ENCODE data around the gene SULF2.

Gene SULF2

GRCh38 chr20:47682916-47683315 lies 102.4 kb downstream of the SULF2 start:
- DNase-seq (ENCODE audit: low read depth) = no peak

DNA sequence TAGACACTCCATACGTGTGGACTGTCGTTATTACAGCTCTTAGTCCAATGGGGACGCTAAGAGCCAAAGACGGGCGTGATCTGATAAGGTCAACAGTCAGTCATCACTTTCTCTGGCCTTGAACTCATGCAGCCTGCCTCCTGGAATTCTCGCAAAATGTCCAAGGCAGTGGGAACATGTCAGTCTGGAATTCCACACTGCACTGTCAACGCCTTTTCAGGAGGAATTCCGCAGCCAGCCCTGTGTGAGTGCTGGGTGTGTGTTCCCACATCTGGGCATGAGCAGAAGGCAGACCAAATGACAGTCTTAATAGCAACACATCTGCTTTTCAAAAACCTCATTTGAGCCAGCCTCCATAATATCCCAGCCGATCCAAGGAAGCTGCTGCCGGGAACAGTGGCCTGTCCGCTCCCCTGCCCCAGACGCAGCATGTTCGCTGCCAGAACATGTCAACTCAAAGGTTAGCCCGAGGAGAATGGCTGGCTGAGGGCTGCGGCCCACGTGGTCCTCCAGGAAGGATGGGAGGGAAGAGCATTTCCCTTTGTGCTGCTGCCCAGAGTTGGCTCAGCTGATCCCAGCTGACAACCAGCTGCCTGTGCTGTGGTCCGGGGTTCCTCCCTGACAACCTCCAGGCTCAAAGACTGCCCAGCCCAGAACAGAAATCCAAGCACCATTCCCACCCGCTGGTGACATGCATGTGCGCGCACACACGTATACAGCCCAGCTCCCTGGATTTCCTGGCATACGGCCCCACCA lies 103.1 kb downstream of the SULF2 start:
- no peak for DNase-seq (ENCODE audit: low read depth)

DNA sequence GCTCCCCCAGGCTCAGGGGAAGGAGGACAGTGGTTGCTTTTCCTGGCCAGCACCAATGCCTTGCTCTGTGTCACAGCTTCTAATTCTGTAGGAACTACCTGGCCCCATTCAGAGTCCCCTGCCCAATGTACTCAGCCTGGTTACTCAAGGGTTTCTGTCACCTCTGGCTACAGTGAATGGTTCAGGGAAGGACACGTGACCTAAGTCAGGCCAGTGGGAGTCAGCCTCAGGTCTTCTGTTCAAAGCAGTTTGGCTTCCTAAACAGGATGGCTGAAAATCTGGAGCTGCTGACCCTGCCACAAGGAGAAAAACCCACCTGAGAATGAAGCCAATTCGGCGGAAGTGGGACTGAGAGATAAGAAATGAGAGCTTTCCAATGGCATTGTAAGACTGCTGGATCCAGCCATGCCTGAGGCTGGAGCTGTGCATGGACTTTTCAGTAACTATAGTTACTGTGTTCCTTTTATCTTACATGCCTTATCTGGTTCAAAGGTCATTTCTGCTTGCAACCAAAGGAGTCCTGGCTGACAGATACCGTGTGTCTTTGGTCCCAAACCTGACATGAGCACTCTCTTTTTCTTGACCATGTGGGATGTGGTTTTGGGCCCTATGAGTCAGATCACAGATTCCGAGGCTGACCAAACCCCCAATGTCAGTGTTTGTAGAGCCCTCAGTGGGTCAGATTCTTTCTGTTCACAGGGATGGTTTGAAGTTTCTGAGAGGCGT lies 104.3 kb downstream of the SULF2 start:
- no peak for DNase-seq (ENCODE audit: low read depth)

GRCh38 chr20:47679462-47679861 lies 105.8 kb downstream of the SULF2 start:
- DNase-seq (ENCODE audit: low read depth) = no peak

GRCh38 chr20:47678536-47678935 lies 106.7 kb downstream of the SULF2 start:
- no peak for DNase-seq (ENCODE audit: low read depth)

DNA sequence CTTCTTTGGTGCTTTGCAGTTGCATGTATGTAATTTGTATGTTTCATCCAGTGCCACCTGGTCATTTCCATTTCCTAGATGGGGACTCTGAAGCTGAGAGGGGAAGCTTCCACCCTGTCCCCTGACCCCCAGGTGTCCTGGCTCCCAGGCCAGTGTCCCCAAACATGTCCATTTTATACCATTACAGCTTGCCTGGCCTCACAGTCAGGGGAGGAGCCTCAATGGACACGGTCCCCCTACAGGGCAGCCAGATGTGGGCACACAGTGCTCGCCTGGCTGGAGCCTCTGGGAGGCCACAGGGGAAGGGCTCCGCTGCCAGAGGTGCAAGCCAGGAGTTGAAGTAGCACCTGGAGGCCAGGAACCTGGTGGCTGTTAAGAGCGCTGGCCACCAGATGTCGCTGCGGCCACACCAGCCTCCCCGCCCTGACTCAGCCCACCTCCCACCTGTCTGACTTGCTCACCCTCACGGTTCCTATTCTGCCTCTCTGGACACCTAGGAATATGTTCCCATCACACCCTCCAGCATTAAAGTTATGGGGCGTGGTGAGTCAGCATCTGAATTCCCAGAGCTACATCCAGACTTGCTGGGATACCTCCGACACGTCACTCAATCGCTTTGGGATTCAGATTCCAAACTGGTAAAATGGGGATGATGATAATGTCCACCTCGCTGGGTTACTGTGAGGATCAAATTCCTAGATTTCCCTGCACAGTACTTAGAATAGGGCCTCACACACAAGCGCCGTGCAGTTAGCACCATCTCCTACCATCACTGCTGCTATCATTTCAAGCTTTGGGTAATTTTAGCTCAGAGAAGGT lies 107.4 kb downstream of the SULF2 start:
- peak; percentile 44 for DNase-seq (ENCODE audit: low read depth)

DNA sequence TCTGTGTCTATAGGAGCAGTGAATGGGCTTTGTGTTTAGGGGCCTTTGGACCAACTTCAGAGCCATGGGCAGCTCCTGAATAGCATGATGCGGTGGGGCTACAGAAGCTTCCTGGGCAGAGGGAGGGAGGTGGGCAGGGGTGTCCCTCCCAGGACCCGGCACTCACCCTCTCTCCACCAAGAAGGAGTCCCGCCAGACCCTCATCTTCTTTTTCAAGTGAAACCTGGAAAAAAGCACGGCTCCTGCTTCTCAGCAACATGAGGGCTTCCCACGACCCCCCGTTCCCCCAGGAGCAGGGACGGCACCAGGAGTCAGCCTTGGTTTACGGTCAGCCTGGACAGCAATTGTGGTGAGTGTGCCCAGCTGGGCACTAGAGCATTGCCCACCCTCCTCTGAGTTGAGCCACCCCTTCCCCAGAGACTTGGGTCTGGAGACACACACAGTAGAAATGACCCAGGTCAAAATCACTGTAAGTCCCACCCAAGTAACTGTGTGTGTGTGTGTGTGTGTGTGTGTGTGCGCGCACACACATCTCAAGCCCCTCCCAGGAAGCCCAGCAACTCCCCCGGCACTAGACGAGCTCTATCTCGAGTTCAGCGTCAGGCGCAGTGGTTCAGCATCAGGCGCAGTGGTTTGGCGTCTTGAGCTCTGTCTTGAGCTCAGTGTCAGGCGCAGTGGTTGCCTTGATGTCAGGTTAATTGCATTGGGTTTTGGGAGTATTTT lies 108.2 kb downstream of the SULF2 start:
- no peak for DNase-seq (ENCODE audit: low read depth)

- DNase-seq (ENCODE audit: low read depth) = no peak
Measured at GRCh38 chr20:47676219-47676721, 109.0 kb downstream of the SULF2 start.

DNA sequence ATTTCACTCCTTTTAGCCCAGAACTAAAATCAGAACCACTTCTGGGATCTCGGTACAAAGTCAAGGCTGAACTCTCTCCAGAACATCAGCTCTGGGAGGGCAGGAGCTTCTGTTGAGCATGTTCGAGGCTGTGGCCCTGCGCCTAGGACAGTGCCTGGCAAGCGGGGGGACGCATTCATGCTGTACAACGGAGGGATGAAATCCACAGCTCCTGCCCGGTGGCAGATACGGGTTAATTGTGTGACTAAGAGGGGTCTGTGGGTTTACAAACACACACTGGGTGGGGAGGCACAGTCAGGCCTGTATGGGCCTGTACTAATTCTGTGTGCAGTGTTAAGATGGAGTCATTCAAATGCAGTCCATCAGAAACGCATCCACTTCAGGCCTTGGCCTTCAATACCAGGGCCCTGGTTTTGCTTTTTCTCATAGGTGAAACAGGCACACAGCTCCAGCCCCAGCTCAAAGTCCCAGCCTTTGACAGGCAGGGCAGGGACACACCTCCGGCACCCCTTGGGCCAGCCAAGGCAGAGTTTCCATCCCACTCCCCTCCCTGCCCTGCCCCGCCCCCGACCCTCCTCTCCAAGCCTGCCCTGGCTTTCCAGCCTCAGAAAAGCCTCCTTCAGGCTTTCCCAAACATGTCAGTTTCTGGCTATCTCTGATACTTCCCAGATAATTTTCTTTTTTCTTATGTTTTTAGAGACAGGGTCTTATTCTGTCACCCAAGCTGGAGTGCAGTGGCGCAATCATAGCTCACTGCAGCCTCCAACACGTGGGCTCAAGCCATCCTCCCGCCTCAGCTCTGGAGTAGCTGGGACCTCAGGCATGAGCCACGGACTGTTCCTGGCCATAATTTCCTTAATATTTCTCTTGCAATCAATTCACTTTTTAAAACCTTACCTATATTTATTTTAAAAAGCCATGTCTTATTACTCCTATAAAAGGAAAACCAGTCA lies 109.8 kb downstream of the SULF2 start:
- no peak for DNase-seq (ENCODE audit: low read depth)

GRCh38 chr20:47674686-47675085 lies 110.6 kb downstream of the SULF2 start:
- DNase-seq (ENCODE audit: low read depth) = no peak

- no peak for DNase-seq (ENCODE audit: low read depth)
Measured at GRCh38 chr20:47674145-47674544, 111.1 kb downstream of the SULF2 start.

GRCh38 chr20:47673671-47673955 lies 111.7 kb downstream of the SULF2 start:
- DNase-seq (ENCODE audit: low read depth) = no peak

DNA sequence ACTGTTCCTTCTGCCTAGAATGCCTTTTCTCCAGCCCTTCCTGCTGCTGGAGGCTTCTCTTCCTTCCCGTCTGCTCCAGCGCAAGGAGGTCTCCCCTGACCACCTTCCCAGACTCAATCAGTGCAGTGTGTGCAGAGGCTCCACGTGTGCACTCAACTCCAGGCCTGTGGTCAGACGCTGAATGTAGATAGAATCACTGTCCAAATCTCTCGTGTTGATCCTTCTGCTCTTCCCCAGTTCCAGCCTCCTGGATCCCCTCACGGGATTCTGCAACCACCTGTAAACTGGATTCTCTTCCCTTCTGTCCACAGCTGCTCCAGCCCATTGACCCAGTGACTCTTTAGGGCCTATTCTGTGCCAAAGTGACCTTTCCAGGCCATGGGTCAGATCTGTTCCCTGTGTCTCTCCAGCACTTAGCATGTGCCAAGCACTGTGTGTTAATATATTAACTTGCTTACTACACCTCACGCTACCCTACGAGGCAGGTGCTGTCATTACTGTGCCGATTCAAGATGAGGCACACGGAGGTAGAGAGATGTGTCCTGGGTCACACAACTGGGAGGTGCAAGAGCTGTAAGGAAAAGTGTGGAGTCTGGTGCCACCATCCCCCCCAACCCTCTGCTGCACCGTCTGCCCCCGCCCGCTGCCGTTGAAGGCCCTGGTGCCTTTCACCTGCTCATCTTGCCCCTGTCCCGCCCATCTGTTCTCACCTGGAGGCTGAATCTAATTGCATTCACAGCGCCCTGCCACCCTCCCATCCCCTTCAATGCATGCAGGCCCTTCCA lies 112.2 kb downstream of the SULF2 start:
- DNase-seq (ENCODE audit: low read depth) = no peak

DNA sequence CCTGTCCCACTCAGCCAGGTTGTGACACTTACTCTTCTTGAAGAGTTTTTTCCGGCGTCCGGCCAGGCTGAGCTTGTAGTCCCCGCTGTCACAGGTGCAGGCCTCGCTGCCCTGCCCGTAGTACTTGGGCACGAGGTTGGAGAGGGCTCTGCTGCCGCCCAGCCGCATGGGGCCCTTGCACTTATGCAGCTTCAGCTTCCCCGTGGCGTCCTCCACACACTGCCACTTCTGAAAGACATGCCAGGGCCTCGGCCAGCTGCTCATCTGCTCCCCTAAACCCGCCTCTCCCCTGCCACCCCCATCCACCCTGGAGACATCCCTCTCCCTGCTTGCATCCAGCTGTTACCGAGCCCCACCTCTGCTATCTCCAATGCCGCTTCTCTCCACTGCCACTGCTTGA lies 113.1 kb downstream of the SULF2 start:
- DNase-seq (ENCODE audit: low read depth) = no peak

- DNase-seq (ENCODE audit: low read depth) = no peak
Measured at GRCh38 chr20:47670913-47671312, 114.4 kb downstream of the SULF2 start.

- no peak for DNase-seq (ENCODE audit: low read depth)
Measured at GRCh38 chr20:47669927-47670890, 115.1 kb downstream of the SULF2 start.

- DNase-seq (ENCODE audit: low read depth) = no peak
Measured at GRCh38 chr20:47669489-47669888, 115.8 kb downstream of the SULF2 start.

GRCh38 chr20:47669152-47669425 lies 116.2 kb downstream of the SULF2 start:
- DNase-seq (ENCODE audit: low read depth) = no peak
